ENCODE results near the gene NUAK2.
"Not testable (repeated sequence)": the region's sequence is repeated elsewhere in the genome, so short reads cannot be mapped to it uniquely, and the experiment has no call there.

NUAK2 gene

DNA sequence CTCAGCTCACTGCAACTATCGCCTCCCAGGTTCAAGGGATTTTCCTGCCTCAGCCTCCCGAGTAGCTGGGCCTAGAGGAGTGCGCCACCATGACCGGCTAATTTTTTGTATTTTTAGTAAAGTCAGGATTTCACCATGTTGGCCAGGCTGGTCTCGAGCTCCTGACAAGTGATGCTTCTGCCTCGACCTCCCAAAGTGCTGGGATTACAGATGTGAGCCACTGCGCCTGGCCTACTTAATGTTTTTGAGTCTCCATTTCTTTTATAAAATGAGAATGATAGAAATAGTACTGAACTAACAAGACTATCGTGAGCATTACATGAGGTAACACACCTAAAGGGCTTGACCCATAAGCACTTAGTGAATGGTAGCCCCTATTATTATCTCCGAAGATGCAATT, 21.4 kb downstream of the NUAK2 start:
- in situ Hi-C loops (cut with MboI; ENCODE audit: low sequenced_read_pairs): no loop called here

DNA sequence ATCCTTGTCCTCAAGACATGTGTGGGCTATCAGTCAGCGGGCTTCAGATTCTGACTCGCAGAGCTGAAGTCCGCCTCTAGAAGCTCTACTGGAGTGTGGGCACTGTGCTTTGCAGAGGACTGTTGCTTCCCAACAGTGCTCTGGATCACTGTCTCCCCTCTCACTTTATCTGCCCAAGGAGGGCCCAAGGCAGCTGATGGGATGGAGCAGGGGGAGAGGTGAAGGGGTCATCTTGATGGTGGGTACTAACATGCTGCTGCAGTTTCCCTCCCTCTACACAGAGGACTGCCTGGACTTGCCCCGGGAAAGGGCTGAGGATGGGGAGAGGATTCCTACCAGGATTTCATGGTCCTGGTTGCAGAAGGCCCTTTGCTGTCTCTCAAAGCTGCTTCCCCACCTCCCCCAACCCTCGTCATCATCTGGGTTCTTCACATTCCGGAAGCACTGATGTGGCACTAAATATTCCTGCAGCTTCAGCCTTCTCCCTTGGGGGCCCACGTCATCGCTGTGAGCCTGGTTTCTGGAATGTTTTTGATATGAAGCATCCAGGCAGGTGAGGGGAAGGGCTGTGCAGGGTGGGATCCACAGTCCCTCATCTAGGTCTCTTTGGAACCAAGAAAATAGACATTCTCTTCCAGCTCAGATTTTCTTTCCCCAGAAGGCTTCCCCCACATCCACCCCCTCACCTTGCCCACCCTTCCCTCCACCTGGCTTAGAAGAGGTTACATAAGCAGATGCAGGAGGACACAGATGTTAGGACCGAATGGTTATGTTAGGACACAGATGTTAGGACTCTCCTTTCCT, 23.2 kb downstream of the NUAK2 start:
- in situ Hi-C loops (cut with MboI; ENCODE audit: low sequenced_read_pairs): no loop called here

- in situ Hi-C loops (cut with MboI; ENCODE audit: low sequenced_read_pairs): not testable (repeated sequence)
These were observed 23.9 kb downstream of the NUAK2 start for GRCh38 chr1:205297546-205298177.

- in situ Hi-C loops (cut with MboI; ENCODE audit: low sequenced_read_pairs): no loop called here
These were observed 25.4 kb downstream of the NUAK2 start for GRCh38 chr1:205296154-205296553.

GRCh38 chr1:205294934-205295333, 26.6 kb downstream of the NUAK2 start:
- in situ Hi-C loops (cut with MboI; ENCODE audit: low sequenced_read_pairs): no loop called here

GRCh38 chr1:205294175-205294917, 27.2 kb downstream of the NUAK2 start:
- in situ Hi-C loops (cut with MboI; ENCODE audit: low sequenced_read_pairs): no loop called here

DNA sequence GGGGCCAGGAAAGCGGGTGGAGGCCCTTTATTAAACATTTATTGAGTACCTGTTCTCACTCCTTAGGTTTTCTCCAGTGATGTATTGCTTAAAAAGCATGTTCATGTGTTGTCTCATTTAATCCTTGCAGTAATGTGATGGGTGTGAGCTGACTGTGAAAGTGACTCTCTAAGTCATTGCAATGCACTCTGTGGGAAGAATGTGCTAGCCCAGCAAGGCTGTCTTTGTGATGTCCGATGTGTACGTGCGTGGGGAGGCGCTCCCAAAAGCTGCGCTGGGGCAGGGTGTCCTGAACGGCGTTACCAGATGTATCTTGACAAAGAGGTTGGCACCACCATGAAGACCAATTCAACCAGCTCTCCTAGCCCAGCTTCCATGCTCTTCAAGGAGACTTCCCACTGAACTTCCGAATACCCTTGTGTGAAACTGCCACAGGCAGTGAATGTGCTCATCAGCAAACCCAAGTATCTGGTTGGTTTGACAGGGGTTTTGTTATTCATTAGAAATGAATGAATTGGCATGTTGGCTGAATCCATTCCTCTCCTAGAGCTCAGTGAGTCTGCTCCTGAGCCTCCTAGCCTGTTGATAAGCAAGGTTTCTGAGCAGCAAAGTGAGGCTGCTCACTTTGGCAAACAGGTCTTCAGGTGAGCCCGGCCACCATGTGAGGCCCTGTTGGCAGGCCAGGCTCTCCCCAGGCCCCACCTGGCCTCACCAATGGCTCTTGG, 28.0 kb downstream of the NUAK2 start:
- in situ Hi-C loops (cut with MboI; ENCODE audit: low sequenced_read_pairs): no loop called here

DNA sequence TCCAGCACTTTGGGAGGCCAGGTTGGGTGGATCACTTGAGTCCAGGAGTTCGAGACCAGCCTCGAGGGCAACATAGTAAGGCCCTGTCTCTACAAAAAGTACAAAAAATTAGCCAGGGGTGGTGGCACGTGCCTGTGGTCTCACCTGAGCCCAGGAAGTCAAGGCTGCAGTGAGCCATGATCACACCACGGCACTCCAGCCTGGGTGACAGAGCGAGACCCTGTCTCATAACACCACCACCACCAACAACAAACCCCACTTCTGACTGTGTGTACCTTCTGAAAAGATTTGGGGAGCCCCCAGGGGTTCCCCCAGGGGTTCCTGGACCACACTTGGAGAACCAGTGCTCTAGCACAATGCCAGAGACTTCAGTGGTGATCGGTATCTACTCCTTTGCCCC, 29.9 kb downstream of the NUAK2 start:
- in situ Hi-C loops (cut with MboI; ENCODE audit: low sequenced_read_pairs): no loop called here

- in situ Hi-C loops (cut with MboI; ENCODE audit: low sequenced_read_pairs): no loop called here
These were observed 33.6 kb downstream of the NUAK2 start for GRCh38 chr1:205287767-205288559.

DNA sequence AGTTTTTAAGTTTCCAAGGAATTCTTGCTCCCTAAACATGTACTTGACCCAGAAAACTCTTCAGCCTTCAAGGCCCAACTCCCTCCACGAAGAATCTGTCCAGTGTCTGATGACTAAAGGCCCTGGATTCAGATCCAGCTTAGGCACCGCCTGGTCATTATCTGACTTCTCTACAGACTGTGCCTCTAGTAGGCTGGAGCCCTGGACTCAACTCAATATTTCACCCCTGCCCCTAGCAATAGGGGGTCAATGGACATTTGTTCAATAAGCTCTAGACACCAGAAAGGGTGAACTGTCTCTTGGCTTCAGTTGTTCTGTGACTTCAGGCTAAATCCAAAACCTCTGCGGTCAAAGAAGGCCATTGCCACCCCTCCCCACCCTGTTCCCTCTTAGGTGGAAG, 34.5 kb downstream of the NUAK2 start:
- in situ Hi-C loops (cut with MboI; ENCODE audit: low sequenced_read_pairs): no loop called here

- in situ Hi-C loops (cut with MboI; ENCODE audit: low sequenced_read_pairs): no loop called here
These were observed 35.1 kb downstream of the NUAK2 start for GRCh38 chr1:205286335-205286950.

DNA sequence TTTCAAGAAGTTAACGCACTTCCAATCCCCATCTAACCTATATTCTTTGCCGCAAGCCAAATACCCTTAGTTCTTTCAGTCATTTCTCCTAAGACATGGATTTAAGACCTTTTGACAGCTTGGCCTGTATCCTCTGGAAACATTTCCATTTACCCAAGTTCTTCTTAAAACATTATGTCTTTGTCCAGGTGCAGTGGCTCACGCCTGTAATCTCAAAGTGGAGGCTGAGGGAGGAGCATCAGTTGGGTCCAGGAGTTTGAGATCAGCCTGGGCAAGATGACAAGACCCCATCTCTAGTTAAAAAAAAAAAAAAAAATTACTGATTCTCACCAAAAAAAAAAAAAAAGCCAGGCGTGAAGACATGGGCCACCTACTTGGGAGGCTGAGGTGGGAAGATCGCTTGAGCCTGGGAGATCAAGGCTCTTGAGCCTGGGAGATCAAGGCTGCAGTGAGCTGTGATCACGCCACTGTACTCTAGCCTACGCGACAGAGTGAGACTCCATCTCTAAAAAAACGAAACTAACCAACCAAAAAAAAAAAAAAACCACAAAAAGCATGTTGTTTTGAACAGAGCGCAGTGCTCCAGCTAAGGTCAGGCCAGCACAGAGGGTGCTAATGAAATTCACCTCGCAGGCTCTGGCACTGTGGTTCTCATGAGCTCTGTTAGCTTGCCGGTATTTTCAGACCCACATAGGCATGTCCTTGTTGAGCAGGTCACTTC, 36.0 kb downstream of the NUAK2 start:
- in situ Hi-C loops (cut with MboI; ENCODE audit: low sequenced_read_pairs): no loop called here

DNA sequence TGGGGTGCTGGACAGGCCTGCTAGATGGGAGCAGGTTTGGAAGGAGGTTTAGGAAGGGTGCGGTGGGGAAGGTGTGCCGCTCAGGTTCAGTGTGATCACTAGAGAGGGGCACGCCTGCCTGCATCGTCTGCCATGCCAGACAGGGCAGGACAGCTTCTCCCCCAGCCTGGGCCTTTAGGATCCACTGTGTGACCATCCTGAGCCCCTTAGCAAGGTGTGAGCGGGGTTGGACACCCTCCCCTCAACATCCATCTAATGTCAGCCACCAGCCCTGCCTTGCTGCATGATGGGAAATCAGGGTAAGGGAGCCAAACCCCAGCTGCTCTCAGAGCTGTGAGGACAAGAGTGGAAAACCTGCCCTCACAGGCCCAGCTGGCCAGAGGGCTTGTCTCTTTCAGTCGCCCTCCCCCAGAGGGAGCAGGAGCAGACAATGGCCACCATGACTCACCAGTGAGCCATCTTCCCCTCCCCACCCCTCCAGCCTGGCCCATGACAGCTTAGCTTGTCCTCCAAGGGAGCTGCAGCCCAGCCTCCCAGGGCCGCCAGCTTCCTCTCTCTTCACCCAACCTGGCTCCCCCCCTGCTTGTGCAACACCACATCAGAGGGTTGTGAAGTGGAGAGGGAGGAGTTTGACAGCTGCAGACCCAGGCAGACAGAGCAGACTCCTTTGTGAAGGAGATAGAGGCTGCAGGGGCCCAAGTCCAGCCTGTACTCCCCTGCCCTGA, 37.0 kb downstream of the NUAK2 start:
- in situ Hi-C loops (cut with MboI; ENCODE audit: low sequenced_read_pairs): no loop called here

GRCh38 chr1:205283270-205284147, 38.0 kb downstream of the NUAK2 start:
- in situ Hi-C loops (cut with MboI; ENCODE audit: low sequenced_read_pairs): no loop called here

DNA sequence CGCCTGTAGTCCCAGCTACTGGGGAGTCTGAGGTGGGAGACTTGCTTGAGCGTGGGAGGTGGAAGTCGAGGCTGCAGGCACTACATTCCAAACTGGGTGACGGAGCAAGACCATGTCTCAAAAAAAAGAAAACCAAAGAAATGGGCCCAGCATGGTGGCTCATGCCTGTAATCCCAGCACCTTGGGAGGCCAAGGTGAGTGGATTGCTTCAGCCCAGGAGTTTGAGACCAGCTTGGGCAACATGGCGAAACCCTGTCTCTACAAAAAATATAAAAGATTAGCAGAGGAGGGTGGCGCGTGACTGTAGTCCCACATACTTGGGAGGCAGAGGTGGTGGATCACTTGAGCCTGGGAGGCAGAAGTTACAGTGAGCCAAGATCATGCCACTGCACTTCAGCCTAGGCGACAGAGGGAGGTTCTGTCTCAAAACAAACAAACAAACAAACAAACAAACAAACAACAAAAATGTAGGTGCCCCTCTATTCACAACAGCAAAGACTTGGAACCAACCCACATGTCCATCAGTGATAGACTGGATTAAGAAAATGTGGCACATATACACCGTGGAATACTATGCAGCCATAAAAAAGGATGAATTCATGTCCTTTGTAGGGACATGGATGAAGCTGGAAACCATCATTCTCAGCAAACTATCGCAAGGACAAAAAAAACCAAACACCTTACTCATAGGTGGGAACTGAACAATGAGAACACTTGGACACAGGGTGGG, 40.7 kb downstream of the NUAK2 start:
- in situ Hi-C loops (cut with MboI; ENCODE audit: low sequenced_read_pairs): not testable (repeated sequence)

- in situ Hi-C loops (cut with MboI; ENCODE audit: low sequenced_read_pairs): loop anchor here (5.0 kb wide), 1 partner anchor 42 kb away; the partner anchor contains the start of gene NUAK2
These were observed 41.6 kb downstream of the NUAK2 start for GRCh38 chr1:205279986-205280385.

DNA sequence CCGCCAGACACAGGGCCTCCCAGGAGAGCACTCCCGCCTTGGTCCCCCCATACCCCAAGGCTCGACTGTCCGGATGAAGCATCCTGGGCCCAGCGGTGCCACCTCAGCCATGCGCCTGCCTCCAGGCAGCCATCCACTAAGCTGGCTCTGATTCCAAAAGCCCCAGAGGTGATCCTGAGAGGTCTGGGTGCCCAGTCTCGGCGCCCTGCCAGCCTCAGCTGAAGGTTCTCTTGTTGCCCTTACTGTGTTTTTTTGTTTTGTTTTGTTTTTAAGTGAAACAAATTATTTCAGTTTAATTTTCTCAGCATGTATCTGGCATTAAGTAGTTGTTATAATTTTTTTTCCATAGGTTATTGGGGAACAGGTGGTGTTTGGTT, 44.9 kb downstream of the NUAK2 start:
- in situ Hi-C loops (cut with MboI; ENCODE audit: low sequenced_read_pairs): loop anchor here (5.0 kb wide), 1 partner anchor 46 kb away; the partner anchor contains the start of gene NUAK2
